Activated T-helper 9 cell treated with anti-CD3 and anti-CD28 coated beads, Interleukin-2, amount 50 U/mL, for 16 hours (primary cell): ENCODE measurements around the gene CXCL10.
A peak's percentile ranks its signal among the peaks of the same experiment; 100 is the strongest.
"Not testable (repeated sequence)": the region's sequence is repeated elsewhere in the genome, so short reads cannot be mapped to it uniquely, and the experiment has no call there.

Experiments
- DNase-seq: peaks from one replicate; pipeline ENCODE4 v3.0.0-alpha.2; 2020; ENCODE audit warnings: low read depth

CXCL10 gene

GRCh38 chr4:76023389-76023788 is at the start of gene CXCL10:
Gene CXCL10, minus strand, starts transcription at chr4:76023497. Its CDS starts 66 bp downstream, at chr4:76023431.
- DNase-seq: no peak

- DNase-seq: no peak
Observed at GRCh38 chr4:76072760-76073159, 49.5 kb upstream of the CXCL10 start.

- DNase-seq: peak; percentile 45
Observed at GRCh38 chr4:76067652-76068286, 44.5 kb upstream of the CXCL10 start.

GRCh38 chr4:76066546-76066945 is 43.2 kb upstream of the CXCL10 start:
- no peak for DNase-seq

- DNase-seq: no peak
Observed at GRCh38 chr4:76061982-76062381, 38.7 kb upstream of the CXCL10 start.

GRCh38 chr4:76061421-76061820 is 38.1 kb upstream of the CXCL10 start:
- no peak for DNase-seq

GRCh38 chr4:76060506-76060905 is 37.2 kb upstream of the CXCL10 start:
- DNase-seq: no peak

GRCh38 chr4:76059750-76060149 is 36.5 kb upstream of the CXCL10 start:
- no peak for DNase-seq

GRCh38 chr4:76058888-76059426 is 35.7 kb upstream of the CXCL10 start:
- DNase-seq: no peak

- DNase-seq: no peak
Observed at GRCh38 chr4:76058302-76058701, 35.0 kb upstream of the CXCL10 start.

- DNase-seq: no peak
Observed at GRCh38 chr4:76055421-76055820, 32.1 kb upstream of the CXCL10 start.

- no peak for DNase-seq
Observed at GRCh38 chr4:76055016-76055415, 31.7 kb upstream of the CXCL10 start.

GRCh38 chr4:76053730-76054129 is 30.4 kb upstream of the CXCL10 start:
- no peak for DNase-seq

GRCh38 chr4:76050560-76051050 is 27.3 kb upstream of the CXCL10 start:
- DNase-seq: not testable (repeated sequence)

- DNase-seq: not testable (repeated sequence)
Observed at GRCh38 chr4:76049860-76050416, 26.6 kb upstream of the CXCL10 start.

GRCh38 chr4:76044686-76045085 is 21.4 kb upstream of the CXCL10 start:
- DNase-seq: not testable (repeated sequence)

- DNase-seq: not testable (repeated sequence)
Observed at GRCh38 chr4:76043306-76043705, 20.0 kb upstream of the CXCL10 start.

- not testable (repeated sequence) for DNase-seq
Observed at GRCh38 chr4:76042241-76042998, 19.1 kb upstream of the CXCL10 start.

GRCh38 chr4:76036855-76037254 is 13.6 kb upstream of the CXCL10 start:
- no peak for DNase-seq

GRCh38 chr4:76035799-76036380 is 12.6 kb upstream of the CXCL10 start, which contains the start of gene CXCL11:
Gene CXCL11, minus strand, starts transcription at chr4:76036070. Its CDS starts 83 bp downstream, at chr4:76035987.
- DNase-seq: no peak

- DNase-seq: no peak
Observed at GRCh38 chr4:76035141-76035540, 11.8 kb upstream of the CXCL10 start.

- no peak for DNase-seq
Observed at GRCh38 chr4:76029300-76029699, 6.0 kb upstream of the CXCL10 start.
